ENCODE data around the gene MYL2. TPM values are rescaled to one million over a fixed set of nuclear protein-coding genes. Genes with fewer than 3 reads are reported as not detected.

The MYL2 gene
- total and polyA plus RNA-seq, 2 donors from 2014 or later: 4.4 TPM; not detected in 1

DNA sequence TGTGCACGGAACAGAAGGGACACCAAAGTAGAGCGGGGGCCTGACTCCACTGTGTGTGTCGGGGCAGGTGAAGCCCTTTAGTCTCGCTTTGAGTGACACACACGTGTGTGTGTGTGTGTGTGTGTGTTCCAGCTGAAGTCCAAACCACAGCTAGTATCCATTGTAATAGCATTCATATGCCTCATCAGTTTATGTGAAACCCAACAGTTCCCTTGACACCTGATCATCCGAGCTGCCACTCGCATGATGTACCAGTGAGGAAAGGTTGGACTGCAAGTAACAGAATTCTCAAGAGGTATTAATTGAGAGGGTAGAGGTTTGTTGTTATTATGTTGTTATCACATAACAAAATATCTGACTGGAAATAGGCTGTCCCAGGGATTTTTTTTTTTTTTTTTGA, 57.2 kb downstream of the MYL2 start:
- Histone ChIP-seq H3K4me1 (ENCODE audit: control insufficient read depth in 2 of 3, insufficient read depth in 2 of 3, low read depth in 1 of 3, low read length in 3 of 3) (no peaks in the 10 kb centered on the region), H3K9ac (ENCODE audit: low read length in 3 of 3) (no peak overlapping the region), H3K27me3 (ENCODE audit: control insufficient read depth, insufficient read depth, low read length) (no peaks in the 10 kb centered on the region), H3K36me3 (ENCODE audit: control insufficient read depth in 2 of 3, insufficient read depth in 3 of 3, low read length in 3 of 3) (no peaks in the 10 kb centered on the region), H3K4me3 (ENCODE audit: low read length in 3 of 3) (no peak overlapping the region), H3K27ac (ENCODE audit: low read depth in 2 of 2, low read length in 2 of 2) (no peak overlapping the region), H3K9me3 (ENCODE audit: control insufficient read depth in 2 of 3, insufficient read depth in 1 of 3, low read length in 3 of 3) (no peaks in the 10 kb centered on the region)
- intact Hi-C loops (cut with DNase I): no loop called here
- FAIRE-seq (no peak), DNase-seq (no peak)
- TF ChIP-seq, protein P1, sequence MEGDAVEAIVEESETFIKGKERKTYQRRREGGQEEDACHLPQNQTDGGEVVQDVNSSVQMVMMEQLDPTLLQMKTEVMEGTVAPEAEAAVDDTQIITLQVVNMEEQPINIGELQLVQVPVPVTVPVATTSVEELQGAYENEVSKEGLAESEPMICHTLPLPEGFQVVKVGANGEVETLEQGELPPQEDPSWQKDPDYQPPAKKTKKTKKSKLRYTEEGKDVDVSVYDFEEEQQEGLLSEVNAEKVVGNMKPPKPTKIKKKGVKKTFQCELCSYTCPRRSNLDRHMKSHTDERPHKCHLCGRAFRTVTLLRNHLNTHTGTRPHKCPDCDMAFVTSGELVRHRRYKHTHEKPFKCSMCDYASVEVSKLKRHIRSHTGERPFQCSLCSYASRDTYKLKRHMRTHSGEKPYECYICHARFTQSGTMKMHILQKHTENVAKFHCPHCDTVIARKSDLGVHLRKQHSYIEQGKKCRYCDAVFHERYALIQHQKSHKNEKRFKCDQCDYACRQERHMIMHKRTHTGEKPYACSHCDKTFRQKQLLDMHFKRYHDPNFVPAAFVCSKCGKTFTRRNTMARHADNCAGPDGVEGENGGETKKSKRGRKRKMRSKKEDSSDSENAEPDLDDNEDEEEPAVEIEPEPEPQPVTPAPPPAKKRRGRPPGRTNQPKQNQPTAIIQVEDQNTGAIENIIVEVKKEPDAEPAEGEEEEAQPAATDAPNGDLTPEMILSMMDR (IDR thresholded peaks at IDR 0.05; ENCODE audit: borderline replicate concordance, extremely low read depth, insufficient read depth): no peak

- TF ChIP-seq, protein P1 (IDR thresholded peaks at IDR 0.05; ENCODE audit: borderline replicate concordance, extremely low read depth, insufficient read depth): no peak
- Histone ChIP-seq H3K36me3 (ENCODE audit: control insufficient read depth in 2 of 3, insufficient read depth in 3 of 3, low read length in 3 of 3) (no peaks in the 10 kb centered on the region), H3K9me3 (ENCODE audit: control insufficient read depth in 2 of 3, insufficient read depth in 1 of 3, low read length in 3 of 3) (no peaks in the 10 kb centered on the region), H3K27me3 (ENCODE audit: control insufficient read depth, insufficient read depth, low read length) (no peaks in the 10 kb centered on the region), H3K4me3 (ENCODE audit: low read length in 3 of 3) (no peak overlapping the region), H3K9ac (ENCODE audit: low read length in 3 of 3) (no peak overlapping the region), H3K27ac (ENCODE audit: low read depth in 2 of 2, low read length in 2 of 2) (no peak overlapping the region), H3K4me1 (ENCODE audit: control insufficient read depth in 2 of 3, insufficient read depth in 2 of 3, low read depth in 1 of 3, low read length in 3 of 3) (no peaks in the 10 kb centered on the region)
- FAIRE-seq (no peak), DNase-seq (no peak)
- intact Hi-C loops (cut with DNase I): no loop called here
Observed at GRCh38 chr12:110862329-110862728, 58.0 kb downstream of the MYL2 start.

GRCh38 chr12:110861729-110862128, 58.6 kb downstream of the MYL2 start:
- Histone ChIP-seq H3K27me3 (ENCODE audit: control insufficient read depth, insufficient read depth, low read length) (no peaks in the 10 kb centered on the region), H3K4me1 (ENCODE audit: control insufficient read depth in 2 of 3, insufficient read depth in 2 of 3, low read depth in 1 of 3, low read length in 3 of 3) (no peaks in the 10 kb centered on the region), H3K9me3 (ENCODE audit: control insufficient read depth in 2 of 3, insufficient read depth in 1 of 3, low read length in 3 of 3) (no peaks in the 10 kb centered on the region), H3K36me3 (ENCODE audit: control insufficient read depth in 2 of 3, insufficient read depth in 3 of 3, low read length in 3 of 3) (no peaks in the 10 kb centered on the region), H3K9ac (ENCODE audit: low read length in 3 of 3) (no peak overlapping the region), H3K27ac (ENCODE audit: low read depth in 2 of 2, low read length in 2 of 2) (no peak overlapping the region), H3K4me3 (ENCODE audit: low read length in 3 of 3) (no peak overlapping the region)
- FAIRE-seq (no peak), DNase-seq (no peak)
- TF ChIP-seq, protein P1 (IDR thresholded peaks at IDR 0.05; ENCODE audit: borderline replicate concordance, extremely low read depth, insufficient read depth): no peak
- intact Hi-C loops (cut with DNase I): no loop called here

Other genes starting within 250 kb of the MYL2 start
- gene HVCN1, start 231.5 kb downstream of the MYL2 start, total RNA-seq: 7.1 TPM
- 4.7 TPM for gene HVCN1, start 231.5 kb downstream of the MYL2 start, polyA plus RNA-seq (ENCODE audit: insufficient read depth, low read depth, low replicate concordance)
- gene PPP1CC, start 177.7 kb downstream of the MYL2 start, total RNA-seq: 82.3 TPM
- gene PPP1CC, start 177.7 kb downstream of the MYL2 start, polyA plus RNA-seq (ENCODE audit: insufficient read depth, low read depth, low replicate concordance): 57.0 TPM
- gene CCDC63, start 73.6 kb downstream of the MYL2 start, total RNA-seq: not detected
- not detected for gene CCDC63, start 73.6 kb downstream of the MYL2 start, polyA plus RNA-seq (ENCODE audit: insufficient read depth, low read depth, low replicate concordance)
- gene CUX2, start 113.6 kb upstream of the MYL2 start, total RNA-seq: 0.06 TPM
- gene CUX2, start 113.6 kb upstream of the MYL2 start, polyA plus RNA-seq (ENCODE audit: insufficient read depth, low read depth, low replicate concordance): not detected